Measurements from ENCODE around the gene RBMS3.
"Not testable (repeated sequence)": the region's sequence is repeated elsewhere in the genome, so short reads cannot be mapped to it uniquely, and the experiment has no call there.

RBMS3 gene

DNA sequence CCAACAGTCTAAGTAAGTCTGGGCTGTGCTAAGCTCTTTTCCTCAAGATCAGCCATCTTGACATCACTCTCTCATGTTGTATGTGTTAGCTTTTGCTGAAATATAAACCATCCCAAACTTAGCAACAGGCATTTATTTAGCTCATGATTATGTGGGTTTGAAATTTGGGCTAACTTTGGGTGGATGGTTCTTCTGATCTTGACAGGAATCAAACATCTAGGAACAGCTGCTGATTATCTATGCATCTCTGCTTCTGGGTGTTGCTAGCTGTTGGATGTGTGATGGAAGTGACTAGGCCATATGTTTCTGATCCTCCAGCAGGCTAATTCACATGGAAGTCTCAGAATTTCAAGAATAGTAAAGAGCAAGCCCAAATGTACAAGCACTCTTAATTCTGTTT, 710.3 kb downstream of the RBMS3 start:
- no peak for DNase-seq

DNA sequence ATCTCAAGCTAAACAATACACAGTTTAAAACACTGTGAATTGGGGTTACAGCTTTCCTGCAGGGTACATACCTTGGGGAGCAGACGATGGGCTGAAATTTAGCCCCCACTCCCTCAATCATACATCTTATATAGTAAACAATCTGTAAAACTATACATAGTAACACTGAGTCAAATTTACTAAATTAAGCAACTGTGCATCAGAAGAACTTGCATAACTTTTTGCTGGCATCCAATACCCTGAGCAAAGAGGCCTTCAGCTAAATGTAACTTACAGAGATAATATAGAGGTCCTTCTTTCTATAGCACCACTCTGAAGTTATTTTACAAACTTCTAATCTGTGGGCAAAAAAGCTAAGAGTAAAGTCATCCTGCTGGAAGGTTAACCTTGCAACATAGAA, 721.9 kb downstream of the RBMS3 start:
- no peak for DNase-seq

DNA sequence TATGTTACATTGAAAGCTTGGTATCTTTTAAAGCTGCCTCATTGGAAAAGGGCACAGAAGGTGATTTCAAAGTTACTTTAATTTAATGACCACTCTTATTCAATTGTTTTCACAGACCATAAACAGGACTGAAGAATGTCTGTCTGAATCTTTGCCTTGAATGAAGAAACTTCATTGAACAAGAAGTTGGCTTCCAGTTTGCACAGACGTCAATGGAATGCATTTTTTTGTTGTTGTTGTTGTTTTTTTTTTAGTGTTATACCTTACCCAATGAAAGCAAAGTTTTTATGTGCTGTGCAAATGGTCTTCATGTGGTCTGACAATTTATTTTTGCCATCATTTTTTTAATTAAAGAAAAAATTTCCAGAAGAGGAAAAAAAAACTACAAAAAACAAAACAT, 722.9 kb downstream of the RBMS3 start:
- DNase-seq = no peak

DNA sequence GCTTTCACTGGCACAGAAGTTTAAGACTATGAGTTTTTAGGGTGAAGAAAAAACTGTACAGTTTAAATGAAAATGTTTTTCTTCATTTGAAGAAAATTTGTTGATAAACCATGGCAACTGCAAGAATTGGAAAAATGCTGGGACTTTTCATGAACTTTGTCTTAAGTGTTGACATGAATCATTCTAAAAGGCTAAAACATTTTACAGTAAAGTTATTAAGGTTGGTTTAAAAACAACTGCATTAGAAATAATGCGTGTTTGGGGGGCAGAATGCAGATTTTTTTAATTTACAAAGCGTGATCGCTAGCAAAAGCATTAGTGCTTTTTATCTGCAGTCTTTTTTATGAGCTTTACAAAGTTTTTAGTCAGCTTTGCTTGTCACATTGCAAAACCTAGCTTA, 723.6 kb downstream of the RBMS3 start:
- no peak for DNase-seq

DNA sequence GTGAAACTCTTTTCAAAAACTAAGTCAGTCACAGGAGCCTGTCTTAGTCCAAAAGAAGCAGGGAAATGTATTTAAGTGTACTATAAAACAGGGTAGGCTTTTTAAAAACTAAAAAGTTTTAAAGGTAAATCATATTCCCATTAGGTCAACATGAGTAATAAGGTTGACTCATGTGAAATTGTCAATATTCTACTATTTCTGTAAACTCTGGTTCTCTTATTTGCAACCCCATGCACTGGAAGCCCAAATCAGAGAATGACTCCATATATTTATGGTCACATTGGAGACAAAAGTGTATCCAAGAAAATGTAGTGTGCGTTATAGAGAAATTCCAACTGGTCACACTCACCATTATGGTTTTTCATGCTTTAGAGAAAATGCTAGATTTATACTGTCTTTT, 725.2 kb downstream of the RBMS3 start:
- peak; percentile 39 for DNase-seq

DNA sequence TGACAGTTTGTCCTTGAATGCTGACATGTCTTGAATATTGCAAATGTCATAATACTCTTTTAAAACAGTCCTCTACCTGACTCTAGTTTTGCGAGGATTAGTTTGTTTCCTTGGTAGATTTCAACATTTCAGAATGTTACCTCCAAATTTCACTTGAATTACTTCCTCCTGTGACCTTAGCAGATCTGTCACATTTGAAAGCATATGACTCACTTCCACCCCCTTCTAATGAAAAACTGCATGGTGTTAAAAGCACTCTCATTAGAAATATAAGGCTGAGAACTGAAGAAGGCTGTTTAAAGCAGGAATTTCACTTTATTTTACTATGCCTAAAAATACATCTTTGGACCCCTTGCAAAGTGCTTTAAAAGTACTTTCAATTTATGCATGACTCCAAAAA, 726.8 kb downstream of the RBMS3 start:
- no peak for DNase-seq

DNA sequence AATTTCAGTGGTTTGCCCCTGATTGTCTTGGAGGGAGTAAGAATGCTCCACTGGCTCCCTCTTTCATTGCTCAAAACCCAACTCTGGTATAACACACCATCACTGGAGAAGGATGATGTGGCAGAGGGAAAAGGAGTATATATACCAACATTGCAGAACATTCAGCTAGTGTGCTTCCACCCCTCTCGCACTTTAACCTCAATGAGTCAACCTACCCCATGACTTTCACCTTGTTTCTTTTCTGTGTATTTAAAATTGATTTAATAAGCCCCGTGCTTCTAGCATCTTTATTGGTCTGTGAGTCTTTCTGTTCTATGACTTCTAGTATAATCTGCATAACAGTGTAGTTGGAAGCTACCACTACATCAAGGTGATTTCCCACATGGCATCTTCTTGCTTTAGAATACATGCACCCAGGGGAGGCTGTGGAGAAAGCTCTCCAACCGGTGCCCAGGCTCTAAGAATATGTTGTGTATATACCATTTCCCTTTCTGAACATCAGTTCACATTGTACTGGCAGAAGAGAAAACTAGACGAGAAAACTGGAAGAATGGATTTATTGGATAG, 730.4 kb downstream of the RBMS3 start:
- DNase-seq = peak; percentile 7

DNA sequence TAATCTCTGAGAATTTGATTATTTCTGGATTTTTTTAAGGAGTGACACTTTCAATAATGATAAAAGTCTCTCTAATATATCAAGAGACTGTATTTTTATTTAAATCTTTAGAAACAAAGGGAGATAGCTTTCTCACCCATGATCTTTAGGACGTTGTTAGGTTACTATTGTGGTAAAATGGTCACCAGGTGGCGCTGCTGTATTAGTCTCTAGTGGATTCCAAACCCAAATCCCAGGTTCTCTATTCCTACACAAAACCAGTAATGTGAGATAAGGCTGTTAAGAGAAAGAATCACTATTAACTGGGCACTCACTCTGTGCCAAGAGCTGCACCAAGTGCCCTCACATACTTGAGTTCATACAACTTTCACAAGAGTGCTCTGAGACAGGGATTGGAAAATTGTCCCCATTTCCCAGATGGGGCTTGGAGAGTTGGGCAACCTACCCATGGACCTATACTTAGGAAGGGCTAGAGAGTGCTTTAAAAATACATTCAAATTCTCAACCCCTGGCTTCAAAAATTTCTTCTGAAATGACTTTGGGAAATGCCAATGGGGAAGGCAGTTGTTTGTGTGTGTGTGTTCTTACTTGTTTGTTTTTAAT, 732.2 kb downstream of the RBMS3 start:
- DNase-seq = peak; percentile 56

DNA sequence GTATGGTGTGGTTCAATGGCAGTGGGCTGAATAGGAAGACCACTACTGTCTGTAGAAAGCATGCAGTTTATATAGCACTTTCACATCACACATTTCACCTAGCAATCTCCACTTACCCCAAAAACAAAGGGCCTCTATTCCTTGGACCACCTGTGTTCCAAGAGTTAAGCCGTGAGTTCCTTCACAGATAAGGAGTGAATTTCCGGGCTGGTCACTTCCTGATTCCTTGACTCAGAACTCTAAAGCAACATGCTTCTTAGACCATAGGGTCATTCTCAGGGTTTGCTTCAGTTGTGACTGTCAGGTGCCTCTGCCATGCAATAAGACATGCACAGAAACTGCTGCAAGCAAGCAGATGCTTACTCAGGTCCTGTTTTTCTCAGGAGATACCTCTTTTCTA, 737.0 kb downstream of the RBMS3 start:
- no peak for DNase-seq

DNA sequence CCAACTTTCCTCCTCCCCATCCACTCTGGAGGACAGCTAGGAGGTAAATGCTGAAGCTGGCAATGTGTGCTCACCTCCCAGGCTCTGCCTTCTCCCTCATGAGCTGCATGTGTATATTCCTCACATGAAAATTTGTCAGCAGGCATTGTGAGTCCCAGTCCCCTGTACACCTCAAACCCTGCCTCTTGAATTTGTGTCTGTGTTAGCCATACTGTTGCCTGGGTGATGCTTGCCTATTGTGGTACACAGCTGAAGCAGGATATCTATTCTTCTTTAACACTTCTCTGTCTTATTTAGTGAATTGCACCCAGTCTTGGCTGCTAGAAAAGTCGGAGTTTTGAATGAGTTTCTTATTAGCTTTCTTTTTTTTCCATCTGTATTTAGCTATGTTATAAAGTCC, 739.5 kb downstream of the RBMS3 start:
- no peak for DNase-seq

DNA sequence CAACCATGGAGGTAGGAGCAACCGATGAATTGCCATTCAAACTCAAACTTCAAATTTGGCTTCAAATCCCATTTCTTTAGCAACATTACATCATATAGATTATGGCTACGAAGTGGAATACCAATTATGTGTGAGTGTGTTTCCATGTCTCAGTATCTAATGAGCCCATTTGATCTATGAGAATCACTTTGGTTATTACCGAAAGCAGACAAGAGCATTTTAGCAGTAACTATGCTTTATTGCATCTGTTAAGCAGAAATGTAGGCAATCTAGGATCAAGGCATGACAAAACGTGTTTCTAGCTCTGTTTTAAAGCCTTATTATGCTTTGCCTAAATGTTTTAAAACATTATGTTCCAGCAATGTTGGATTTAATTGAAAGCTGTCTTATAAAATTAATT, 743.6 kb downstream of the RBMS3 start:
- DNase-seq = no peak

DNA sequence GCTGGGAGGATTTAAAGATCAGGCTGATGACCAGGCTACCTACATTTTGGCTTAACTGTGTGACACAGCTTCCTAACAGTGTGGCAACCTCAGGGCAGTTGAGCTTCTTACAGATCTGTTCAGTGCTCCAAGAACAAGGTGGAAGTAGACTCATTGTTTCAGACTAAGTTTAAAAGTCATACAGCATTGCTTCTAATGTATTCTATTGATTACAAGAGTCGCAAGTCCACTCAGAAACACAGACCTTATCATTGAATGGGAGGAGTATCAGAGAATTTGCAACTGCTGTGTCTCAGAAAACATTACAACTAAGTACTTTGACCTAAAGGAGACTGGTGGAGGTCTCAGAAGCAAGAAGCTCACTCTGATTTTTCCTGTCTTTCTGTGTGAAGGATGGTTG, 746.0 kb downstream of the RBMS3 start:
- no peak for DNase-seq

DNA sequence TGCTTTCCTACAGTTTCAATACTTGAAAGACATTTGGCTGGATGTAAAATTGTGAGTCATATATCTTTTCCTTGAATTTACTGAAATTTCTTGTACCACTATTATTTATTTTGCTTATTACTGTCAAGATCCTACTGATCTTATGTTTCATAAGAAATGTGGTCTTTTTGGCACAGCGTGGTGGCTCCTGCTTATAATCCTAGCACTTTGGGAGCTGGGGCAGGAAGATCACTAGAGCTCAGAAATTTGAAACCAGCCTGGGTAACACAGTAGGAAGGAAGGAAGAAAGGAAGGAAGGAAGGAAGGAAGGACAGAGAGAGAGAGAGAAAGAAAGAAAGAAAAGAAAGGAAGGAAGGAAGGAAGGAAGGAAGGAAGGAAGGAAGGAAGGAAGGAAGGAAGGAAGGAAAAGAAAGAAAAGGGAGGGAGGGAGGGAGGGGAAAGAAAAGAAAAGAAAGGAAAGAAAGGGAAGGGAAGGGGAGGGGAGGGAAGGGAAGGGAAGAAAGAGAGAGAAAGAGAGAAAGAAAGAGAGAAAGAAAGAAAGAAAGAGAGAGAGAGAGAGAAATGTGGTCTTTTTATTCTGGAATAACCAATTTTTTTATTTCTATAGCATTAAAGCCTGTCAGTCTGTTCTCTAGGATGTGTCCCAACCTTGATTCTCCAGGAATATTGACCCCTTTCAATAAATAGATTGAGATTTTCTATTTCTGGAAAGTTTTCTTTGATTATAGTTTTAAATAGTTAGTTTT, 753.5 kb downstream of the RBMS3 start:
- DNase-seq = no peak

DNA sequence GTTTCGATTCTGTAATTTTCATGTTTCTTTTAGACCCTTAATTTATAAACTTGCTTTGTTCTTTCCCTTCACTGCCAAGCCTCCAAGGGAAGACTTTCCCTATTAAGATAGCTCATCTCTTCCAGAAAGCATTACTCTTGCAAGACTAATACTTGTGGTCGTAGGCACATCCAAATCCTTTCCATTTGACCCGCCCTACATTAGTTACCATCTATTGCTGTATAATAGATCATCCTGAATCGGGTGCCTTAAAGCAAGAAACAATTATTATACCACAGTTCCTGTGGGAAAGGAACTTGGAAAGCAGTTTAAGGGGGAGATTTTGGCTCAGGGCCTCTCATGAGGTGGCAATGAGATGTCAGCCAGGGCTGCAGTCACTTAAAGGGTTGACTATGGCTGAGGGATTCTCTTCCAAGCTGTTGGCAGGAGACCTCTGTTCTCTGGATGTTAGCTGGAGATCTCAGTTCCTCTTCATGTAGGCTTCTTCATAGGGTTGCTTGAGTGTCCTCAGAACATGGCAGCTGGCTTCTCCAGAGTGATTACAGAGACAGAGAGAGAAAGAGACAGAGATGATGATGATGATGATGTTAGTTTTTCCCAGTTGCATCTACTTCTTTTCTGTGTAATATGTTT, 755.2 kb downstream of the RBMS3 start:
- no peak for DNase-seq

DNA sequence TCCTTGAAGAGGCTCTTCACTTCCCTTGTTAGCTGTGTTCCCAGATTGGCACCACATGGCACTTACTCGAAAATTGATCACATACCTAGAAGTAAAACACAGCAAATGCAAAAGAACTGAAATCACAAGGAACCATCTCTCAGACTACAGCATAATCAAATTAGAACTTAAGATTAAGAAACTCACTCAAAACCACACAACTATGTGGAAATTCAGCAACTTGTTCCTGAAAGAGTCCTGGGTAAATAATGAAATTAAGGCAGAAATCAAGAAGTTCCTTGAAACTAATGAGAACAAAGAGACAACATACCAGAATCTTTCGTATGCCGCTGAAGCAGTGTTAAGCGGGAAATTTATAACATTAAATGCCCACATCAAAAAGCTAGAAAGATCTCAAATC, 759.3 kb downstream of the RBMS3 start:
- no peak for DNase-seq

DNA sequence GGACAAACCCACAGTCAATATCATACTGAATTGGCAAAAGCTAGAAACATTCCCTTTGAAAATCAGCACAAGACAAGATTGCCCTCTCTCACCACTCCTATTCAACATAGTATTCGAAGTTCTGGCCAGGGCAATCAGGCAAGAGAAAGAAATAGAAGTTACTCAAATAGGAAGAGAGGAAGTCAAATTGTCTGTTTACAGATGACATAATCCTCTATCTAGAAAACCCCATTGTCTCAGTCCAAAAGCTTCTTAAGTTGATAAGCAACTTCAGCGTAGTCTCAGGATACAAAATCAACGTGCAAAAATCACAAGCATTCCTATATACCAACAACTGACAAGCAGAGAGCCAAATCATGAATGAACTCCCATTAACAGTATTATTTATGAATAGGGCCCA, 760.6 kb downstream of the RBMS3 start:
- DNase-seq = not testable (repeated sequence)

DNA sequence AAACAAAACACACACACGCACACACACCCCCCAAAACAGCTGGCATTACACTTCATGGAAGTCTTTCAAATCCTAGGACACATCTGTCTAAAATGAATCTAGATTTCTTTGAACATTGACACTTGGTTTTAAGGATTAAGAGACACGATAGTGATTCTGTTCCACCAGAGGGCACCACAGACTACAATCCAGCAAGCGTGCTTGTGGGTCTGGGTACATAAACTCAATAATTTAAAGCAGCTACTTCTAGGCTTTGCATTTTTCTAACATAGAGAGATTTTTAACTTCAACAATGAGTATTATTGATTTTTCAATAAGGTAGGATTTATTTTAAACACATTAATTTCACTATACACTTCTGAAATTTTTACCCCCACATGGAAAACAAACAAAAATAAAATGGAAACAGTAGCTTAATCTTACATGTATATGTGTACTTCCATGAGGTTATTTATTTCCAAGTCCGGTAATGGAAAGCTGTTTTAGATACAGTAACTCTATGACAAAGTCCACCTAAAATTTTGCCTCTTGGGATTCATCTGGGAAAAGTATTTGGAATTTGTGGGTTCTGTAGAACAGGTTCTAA, 761.5 kb downstream of the RBMS3 start:
- peak; percentile 65 for DNase-seq

DNA sequence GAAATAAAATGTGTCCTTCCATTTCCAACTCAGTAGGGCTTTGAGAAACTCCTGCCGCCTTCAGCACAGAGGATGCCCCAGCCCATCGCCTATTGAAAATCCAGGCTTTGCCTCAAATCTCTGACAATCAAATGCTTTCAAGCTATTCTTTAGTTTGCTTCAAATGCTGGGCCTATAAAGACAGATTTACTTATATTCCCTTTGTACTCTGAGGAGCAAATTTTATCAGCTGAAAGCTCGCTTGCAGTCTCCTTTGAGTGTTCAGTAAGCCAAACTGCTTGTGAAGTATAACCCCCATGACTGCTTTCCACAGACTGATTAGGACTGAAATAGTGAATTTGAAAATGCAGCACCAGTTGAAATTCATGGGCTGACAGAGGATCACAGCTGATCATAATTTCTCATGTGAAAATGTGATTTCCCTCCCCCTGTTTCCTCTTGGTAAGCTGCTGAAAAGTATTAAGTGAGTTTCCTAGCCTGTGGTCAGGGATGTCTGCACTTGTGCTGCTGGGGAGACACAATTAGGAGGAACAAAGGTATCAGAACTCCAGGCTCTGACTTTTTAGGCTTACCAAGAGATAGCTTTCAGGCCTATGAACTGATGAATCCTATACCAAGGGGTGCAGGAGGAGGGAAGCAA, 762.2 kb downstream of the RBMS3 start:
- no peak for DNase-seq

DNA sequence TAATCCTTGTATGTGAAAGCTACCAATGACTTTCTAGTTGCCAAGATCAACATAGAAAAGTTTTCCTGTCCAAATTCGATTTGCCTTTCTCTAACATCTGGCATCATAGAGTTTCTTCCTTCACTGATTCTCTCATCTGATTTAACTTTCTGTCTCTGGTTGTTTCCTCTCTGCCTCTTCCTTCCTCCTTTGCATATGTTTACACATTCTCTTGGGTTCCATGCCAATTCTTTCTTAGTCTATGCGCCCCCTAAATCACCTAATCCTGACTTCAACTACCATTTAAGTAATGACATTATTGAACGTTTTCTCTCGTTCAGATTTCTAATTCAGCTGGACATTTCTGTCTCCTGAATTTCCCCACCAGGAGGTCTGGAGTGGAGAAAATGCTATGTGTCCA, 763.6 kb downstream of the RBMS3 start:
- no peak for DNase-seq

DNA sequence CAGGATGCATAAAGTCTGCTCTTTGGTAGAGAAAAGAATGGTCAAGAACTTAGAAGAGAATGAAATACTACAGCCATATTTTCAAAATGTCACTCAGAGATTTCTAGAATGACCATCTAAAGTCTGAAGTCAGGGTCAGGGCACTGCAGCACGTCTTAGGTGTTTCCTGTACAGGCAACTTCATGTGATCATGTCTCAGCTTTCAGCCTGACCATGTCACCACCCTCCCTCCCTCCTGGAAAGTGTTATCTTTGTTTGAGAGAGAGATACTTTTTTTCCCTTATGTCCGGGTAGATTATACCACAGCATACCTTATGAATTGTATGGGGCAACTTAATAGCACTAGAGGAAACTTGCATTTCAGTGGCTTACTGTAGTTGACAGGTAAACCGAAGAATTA, 767.6 kb downstream of the RBMS3 start:
- DNase-seq = no peak

DNA sequence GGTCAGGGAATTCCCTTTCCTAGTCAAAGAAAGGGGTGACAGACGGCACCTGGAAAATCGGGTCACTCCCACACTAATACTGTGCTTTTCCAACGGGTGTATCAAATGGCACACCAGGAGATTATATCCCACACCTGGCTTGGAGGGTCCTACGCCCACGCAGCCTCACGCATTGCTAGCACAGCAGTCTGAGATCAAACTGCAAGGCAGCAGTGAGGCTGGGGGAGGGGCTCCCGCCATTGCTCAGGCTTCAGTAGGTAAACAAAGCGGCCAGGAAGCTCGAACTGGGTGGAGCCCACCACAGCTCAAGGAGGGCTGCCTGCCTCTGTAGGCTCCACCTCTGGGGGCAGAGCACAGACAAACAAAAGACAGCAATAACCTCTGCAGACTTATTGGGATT, 769.2 kb downstream of the RBMS3 start:
- not testable (repeated sequence) for DNase-seq

DNA sequence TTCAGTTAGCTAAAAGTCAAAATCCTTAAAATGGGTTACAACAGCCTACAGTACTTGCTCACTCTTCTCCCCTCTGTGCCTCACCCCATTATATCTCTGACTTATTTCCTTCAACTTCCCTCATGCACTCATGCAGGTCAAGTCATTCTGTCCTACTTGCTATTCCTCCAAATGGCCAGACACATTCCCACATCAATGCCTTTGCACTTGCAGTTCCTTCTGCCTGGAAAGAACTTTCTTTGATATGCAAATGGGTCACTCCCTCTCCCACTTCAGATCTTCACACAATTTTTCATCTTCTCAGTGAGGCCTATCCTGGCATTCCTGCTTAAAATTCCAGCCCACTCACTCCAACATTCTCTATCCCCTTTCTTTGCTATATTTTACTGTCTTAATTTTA, 778.4 kb downstream of the RBMS3 start:
- no peak for DNase-seq
